Choroid plexus epithelial cell (primary cell): ENCODE results near the gene PPP1CC.
"Not testable (repeated sequence)": the region's sequence is repeated elsewhere in the genome, so short reads cannot be mapped to it uniquely, and the experiment has no call there.

ENCODE experiments used
- DNase-seq: peaks from one replicate; pipeline ENCODE4 v3.0.0-alpha.2; 2010; ENCODE audit warnings: low read depth
- H3K4me3 ChIP-seq: 2 replicates; pipeline ENCODE4 v1.5.1; 2011; ENCODE audit warnings: low read depth, mild to moderate bottlenecking, control low read depth, low read length, moderate library complexity
- CTCF ChIP-seq: conservative IDR thresholded peaks from 2 replicates; pipeline ENCODE4 v1.5.1; 2011; ENCODE audit warnings: low read depth, mild to moderate bottlenecking, control low read depth, inconsistent platforms, low read length, moderate library complexity

PPP1CC gene

GRCh38 chr12:110766311-110767154 lies 23.8 kb upstream of the PPP1CC start:
- H3K4me3 ChIP-seq, result no peak overlapping the region
- TF ChIP-seq CTCF, result no peak
- no peak for DNase-seq

- DNase-seq, H3K4me3 ChIP-seq: not testable (repeated sequence)
Measured at GRCh38 chr12:110765572-110765971, 22.9 kb upstream of the PPP1CC start.

GRCh38 chr12:110765111-110765510 lies 22.4 kb upstream of the PPP1CC start:
- no peak for DNase-seq
- no peak for TF ChIP-seq CTCF
- no peak overlapping the region for H3K4me3 ChIP-seq

GRCh38 chr12:110763583-110763982 lies 20.9 kb upstream of the PPP1CC start:
- TF ChIP-seq CTCF, result no peak

GRCh38 chr12:110762891-110763290 lies 20.2 kb upstream of the PPP1CC start:
- no peak for TF ChIP-seq CTCF
- no peak for DNase-seq
- H3K4me3 ChIP-seq, result no peak overlapping the region

More at GRCh38 chr12:110763583-110763982, 20.9 kb upstream of the PPP1CC start:
- no peak for DNase-seq
- H3K4me3 ChIP-seq, result no peak overlapping the region

- no peak for DNase-seq
- no peak overlapping the region for H3K4me3 ChIP-seq
- no peak for TF ChIP-seq CTCF
Measured at GRCh38 chr12:110760204-110760609, 17.5 kb upstream of the PPP1CC start.

GRCh38 chr12:110758922-110759321 lies 16.2 kb upstream of the PPP1CC start:
- TF ChIP-seq CTCF, result no peak
- DNase-seq, result no peak
- H3K4me3 ChIP-seq, result no peak overlapping the region
